Activated CD4-positive, alpha-beta T cell treated with anti-CD3 and anti-CD28 coated beads, Interleukin-2, amount 50 U/mL, for 48 hours (primary cell): ENCODE measurements around the gene SMIM8.

Source experiments
- DNase-seq, 2 experiments: peaks; one replicate each; pipeline ENCODE4 v3.0.0-alpha.2; 2020

The SMIM8 gene

GRCh38 chr6:87336367-87336766 lies 14.0 kb downstream of the SMIM8 start:
- no peak for DNase-seq

DNA sequence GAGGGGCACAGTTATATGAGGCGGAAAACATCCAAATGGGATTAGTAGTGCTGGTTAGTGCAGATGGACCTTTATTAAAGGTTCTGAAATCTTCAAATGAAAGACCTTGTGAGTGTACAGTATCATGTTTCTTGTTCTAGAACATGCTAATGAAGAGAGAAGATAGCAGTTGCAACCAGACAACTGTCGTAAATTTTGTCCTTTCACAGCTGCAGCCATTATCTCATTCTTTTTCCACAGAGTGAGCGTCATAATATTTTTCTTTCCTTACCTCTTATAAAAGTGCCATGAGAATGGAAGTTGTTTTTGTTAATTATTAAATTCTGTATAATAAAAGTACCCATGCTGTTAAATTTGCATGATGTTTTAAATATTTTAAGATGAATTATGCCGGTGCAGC lies 17.8 kb downstream of the SMIM8 start:
- no peak for DNase-seq

GRCh38 chr6:87341158-87341557 lies 18.8 kb downstream of the SMIM8 start:
- DNase-seq: no peak

GRCh38 chr6:87341899-87342298 lies 19.5 kb downstream of the SMIM8 start:
- no peak for DNase-seq

- DNase-seq: no peak
Observed at GRCh38 chr6:87342829-87343228, 20.4 kb downstream of the SMIM8 start.

DNA sequence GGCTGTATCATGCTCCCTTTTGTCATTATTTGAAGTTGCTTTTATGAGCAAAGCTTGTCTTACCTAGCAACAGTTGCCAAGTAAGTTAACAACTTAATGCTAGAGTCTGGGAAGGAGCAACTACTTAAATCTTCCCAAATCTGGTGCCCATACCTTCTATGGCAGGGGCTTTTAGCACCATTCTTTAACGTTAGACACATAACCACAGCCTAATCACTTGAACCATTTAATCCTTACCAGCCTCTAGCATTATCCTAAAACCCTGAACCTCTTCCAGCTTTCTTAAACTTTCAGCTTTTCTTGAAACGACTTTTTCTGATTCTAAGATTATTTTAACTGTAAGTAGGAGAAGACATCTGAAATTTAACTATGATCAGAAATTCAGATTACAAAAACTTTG lies 22.3 kb downstream of the SMIM8 start, which contains the start of gene C6orf163:
C6orf163 (plus strand) TSS at position 83 of the 400 bp plus-strand sequence; CDS start at position 370, 287 bp downstream.
- no peak for DNase-seq

GRCh38 chr6:87346700-87347099 lies 24.3 kb downstream of the SMIM8 start:
- DNase-seq: no peak

DNA sequence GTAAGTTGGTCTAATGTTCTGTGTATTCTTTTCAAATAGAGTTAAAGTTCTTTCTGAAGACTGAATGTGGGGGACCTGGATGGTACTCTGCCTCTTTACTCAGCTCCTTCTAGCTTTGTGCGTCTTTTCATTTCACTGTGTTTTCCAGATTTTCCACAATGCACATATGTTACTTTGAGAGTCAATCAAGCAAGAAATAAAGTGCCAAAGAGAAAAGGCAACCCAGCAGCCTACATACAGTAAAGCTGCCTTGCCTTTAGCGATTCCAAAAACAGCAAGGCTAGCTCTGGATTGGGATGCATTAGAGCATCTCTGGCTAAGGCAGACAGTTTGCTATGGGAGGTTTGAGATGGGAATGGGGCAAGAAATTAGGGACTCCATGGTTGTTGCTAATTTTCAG lies 27.5 kb downstream of the SMIM8 start:
- DNase-seq: no peak

DNA sequence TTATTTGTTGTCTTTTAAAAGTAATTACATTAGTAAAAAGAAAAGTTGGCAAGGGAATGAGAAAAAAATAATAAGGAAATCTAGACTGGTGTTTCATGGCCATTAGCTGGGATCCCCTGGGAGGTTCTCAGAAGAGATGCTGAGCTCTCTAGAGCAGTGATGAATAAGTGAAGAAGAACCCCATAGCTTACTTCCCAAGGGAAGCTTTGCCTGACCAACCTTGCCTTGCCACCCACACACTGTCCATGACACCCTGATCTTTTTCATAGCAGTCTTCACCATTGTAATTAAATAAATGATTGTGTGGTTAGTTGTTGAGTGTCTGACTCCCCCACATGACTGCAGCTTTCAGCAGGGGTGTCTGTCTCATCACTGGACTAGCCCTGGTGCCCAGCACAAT lies 28.1 kb downstream of the SMIM8 start:
- no peak for DNase-seq

- DNase-seq: no peak
Observed at GRCh38 chr6:87351583-87351982, 29.2 kb downstream of the SMIM8 start.

DNA sequence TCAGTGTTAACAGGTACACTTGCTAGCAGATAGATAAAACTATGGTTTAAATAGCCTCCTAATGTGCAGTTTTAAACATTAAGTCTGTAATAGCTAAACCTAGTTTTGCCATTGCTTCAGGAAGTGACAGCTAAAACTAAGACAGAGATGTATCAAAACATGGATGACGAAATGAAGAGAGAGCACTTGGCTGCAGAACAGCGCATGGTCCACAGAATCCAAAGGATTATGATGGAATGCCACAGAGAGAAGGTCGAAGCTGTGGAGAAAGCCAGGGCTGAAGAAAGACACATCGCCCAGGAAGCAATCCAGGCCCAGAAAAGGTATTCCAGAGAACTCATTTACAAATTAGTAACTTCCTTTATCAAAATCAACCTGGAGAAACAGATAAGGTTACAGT lies 33.8 kb downstream of the SMIM8 start:
- no peak for DNase-seq

GRCh38 chr6:87357479-87358196 lies 35.2 kb downstream of the SMIM8 start:
- no peak for DNase-seq

DNA sequence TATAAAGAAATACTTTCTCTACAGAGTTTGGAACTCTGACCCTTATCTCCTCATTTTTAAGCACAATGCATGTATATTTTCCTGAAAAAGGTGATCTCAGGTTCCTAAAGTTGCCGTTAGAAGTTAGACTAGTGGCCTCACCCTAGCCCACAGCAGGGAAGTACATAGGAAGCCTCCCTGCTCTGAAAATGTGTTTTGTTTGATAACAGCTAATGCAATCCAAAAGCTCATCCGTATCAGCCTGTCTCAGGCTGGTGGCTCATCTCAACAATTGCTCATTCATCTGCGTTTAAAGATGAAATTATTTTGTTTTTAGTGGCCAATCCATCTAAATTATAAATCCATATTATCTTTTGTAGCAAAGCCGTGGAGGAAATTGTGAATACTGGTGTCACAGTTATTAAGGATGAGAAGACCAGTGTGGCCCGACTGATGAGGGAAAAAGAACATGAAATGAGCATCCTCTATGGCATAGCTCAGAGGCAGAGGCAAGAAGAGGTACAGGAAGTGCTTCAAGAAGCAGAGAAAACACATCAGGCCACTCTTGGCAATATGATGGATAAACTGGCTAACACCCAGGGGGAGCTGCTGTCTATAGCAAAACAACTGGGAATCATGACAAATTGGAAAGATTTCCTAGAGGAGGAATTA lies 42.3 kb downstream of the SMIM8 start:
- DNase-seq: no peak

- no peak for DNase-seq
Observed at GRCh38 chr6:87366072-87366827, 43.9 kb downstream of the SMIM8 start.

DNA sequence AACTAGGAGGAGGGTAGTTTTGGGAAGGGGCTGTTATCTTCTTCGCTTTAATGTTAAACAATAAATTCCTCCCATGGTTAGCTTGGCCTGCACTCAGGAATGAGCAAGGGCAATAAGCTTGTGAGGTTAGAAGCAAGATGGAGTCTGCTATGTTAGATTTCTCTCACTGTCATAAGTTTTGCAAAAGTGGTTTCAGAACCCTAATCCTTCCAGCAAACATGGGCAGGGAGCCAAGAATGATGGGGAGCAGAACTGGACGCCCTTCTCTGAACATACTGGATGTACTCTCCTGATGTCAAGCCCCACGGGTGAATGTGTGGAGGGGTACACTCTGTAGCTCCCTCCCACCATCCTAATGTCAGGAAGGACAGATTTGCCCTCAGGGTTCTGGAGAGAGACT lies 44.5 kb downstream of the SMIM8 start:
- no peak for DNase-seq

- no peak for DNase-seq
Observed at GRCh38 chr6:87373377-87373776, 51.0 kb downstream of the SMIM8 start.

- DNase-seq: no peak
Observed at GRCh38 chr6:87375315-87375714, 52.9 kb downstream of the SMIM8 start.

DNA sequence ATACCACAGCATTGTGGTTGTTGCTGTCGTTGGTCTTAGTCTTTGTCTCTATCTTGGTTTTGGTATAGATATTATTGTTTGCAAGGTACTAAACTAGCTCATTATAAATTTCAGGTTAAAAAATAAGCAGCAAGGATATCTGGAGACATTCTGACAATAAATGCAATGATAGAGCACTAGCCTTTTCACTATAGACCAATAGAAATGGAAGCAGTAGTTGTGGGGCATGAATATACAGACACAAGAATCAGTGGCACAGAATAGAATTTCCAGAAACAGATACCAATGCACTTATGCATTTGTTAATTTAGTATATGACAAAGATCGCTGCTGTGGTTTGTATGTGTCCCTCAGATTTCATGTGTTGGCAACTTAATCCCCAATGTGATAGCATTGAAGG lies 54.3 kb downstream of the SMIM8 start:
- no peak for DNase-seq

GRCh38 chr6:87378947-87379346 lies 56.6 kb downstream of the SMIM8 start:
- DNase-seq: no peak

- no peak for DNase-seq
Observed at GRCh38 chr6:87382861-87383260, 60.5 kb downstream of the SMIM8 start.

- DNase-seq: no peak
Observed at GRCh38 chr6:87384038-87384437, 61.6 kb downstream of the SMIM8 start.

GRCh38 chr6:87384449-87384848 lies 62.1 kb downstream of the SMIM8 start:
- no peak for DNase-seq

DNA sequence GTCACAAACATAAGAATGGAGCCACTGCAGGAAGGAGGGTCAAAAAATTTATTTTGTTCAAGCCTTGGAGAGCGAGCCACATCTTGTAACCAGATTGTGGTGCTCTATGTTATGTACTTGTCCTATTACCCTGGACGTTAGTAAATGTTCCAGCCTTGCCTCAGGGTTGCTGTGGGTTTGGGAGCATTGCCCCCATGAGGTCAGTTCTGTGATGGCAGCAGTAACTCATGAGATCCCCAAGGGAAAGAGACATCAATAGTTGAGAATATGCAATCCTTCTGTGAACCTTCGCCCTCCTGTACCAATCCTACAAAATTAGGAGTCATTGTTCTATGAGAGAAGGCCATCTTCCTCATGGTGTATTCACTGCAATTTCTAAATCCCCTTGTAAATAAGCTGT lies 68.9 kb downstream of the SMIM8 start:
- DNase-seq: no peak
